Sigmoid colon (tissue), 7 donors: ENCODE results near the gene OAS1. TPM values are rescaled to one million over a fixed set of nuclear protein-coding genes. Genes with fewer than 3 reads are reported as not detected.
"Not testable (repeated sequence)": the region's sequence is repeated elsewhere in the genome, so short reads cannot be mapped to it uniquely, and the experiment has no call there.

Source experiments
- DNase-seq: peaks from one replicate; pipeline ENCODE4 v3.0.0-alpha.2; 2019
- H3K27ac ChIP-seq, 4 donors: fragments of 200-600 bp; sonication (generic); one replicate each; pipeline ENCODE4 v1.5.1; 2016 to 2019; ENCODE audit warnings: mild to moderate bottlenecking in 1 of 4
- H3K27me3 ChIP-seq, 3 donors: fragments of 200-600 bp; sonication (generic); one replicate each; pipeline ENCODE4 v1.5.1; 2019; ENCODE audit warnings: mild to moderate bottlenecking in 1 of 3
- H3K36me3 ChIP-seq, 4 donors: fragments of 200-600 bp; sonication (generic); one replicate each; pipeline ENCODE4 v1.5.1; 2016 to 2019
- H3K4me1 ChIP-seq, 4 donors: fragments of 200-600 bp; sonication (generic); one replicate each; pipeline ENCODE4 v1.5.1; 2017 to 2019
- H3K4me3 ChIP-seq, 4 donors: fragments of 200-600 bp; sonication (generic); one replicate each; pipeline ENCODE4 v1.5.1; 2017 to 2019; ENCODE audit warnings: mild to moderate bottlenecking in 2 of 4, moderate library complexity in 1 of 4
- H3K9me3 ChIP-seq, 4 donors: fragments of 200-600 bp in 3 of 4; sonication (generic) in 3 of 4; one replicate each; pipeline versions ENCODE4 v1.5.1 to v1.6.1; 2013 to 2019
- EP300 ChIP-seq, 4 donors: sonication (generic); formaldehyde crosslinking; IDR thresholded peaks; one replicate each; pipeline ENCODE4 v1.6.1; 2017; ENCODE audit warnings: antibody characterized with exemption in 4 of 4
- POLR2A ChIP-seq, 2 donors: fragments of 450-650 bp; IDR thresholded peaks; one replicate each; pipeline ENCODE4 v1.6.1; 2016; ENCODE audit warnings: antibody characterized with exemption in 2 of 2, mild to moderate bottlenecking in 2 of 2, moderate library complexity in 2 of 2
- POLR2AphosphoS5 ChIP-seq, 4 donors: sonication (generic); formaldehyde crosslinking; IDR thresholded peaks; one replicate each; pipeline ENCODE4 v1.6.1; 2017; ENCODE audit warnings: antibody characterized with exemption in 4 of 4
- WGBS, 2 donors: extraction: QIAGEN DNeasy Blood & Tissue Kit; methylation state at CpG; one replicate each; pipeline ENCODE4 v1.1.7; 2013; 5-methylcytosine and 5-hydroxymethylcytosine counted together
- intact Hi-C: fragments of 100-400 bp; cut with DNase I; formaldehyde crosslinking; loops from one replicate; pipeline ENCODE4 v1.15.1; 2023
- polyA plus RNA-seq, 3 donors: library from polyadenylated mRNA; stranded (reverse); fragments of 200-250 nt; gene quantifications; one replicate each; pipeline ENCODE4 v1.2.3, GENCODE V29; 2013
- total RNA-seq, 4 donors: library from RNA; depleted of rRNA; stranded (reverse); fragments of >200 nt; gene quantifications; one replicate each; pipeline ENCODE4 v1.1.0, GENCODE V29; 2016
- TF ChIP-seq, protein P1 (sequence below), 4 experiments: fragments of 450-650 bp in 3 of 4; fragments of 200-600 bp in 1 of 4; IDR thresholded peaks; one replicate each; pipeline ENCODE4 v1.5.1; 2016 to 2019; ENCODE audit warnings: antibody characterized with exemption in 4 of 4, mild to moderate bottlenecking in 3 of 4, moderate library complexity in 2 of 4
- donor health status: healthy with polysubstance abuse.
- donor health status: Bipolar disorder and iron deficiency.
- donor health status: healthy.

Gene OAS1
- total and polyA plus RNA-seq, 7 donors = 8.9 to 259 (median 18.5) TPM

DNA sequence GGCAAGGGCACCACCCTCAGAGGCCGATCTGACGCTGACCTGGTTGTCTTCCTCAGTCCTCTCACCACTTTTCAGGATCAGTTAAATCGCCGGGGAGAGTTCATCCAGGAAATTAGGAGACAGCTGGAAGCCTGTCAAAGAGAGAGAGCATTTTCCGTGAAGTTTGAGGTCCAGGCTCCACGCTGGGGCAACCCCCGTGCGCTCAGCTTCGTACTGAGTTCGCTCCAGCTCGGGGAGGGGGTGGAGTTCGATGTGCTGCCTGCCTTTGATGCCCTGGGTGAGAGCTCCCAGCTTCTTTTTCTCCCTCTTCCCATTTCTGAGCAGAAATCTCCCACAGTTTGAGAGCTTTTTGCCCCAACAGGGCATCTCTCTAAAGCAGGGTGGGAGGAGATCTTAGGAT, 1.8 kb downstream of the OAS1 start:
- no peak for DNase-seq
- H3K4me3 ChIP-seq = peak overlapping the region in 1 of 4 donors; percentile 47
- H3K27me3 ChIP-seq = no peaks in the 10 kb centered on the region
- peaks cover 0 to 8% (median 5%) of the 10 kb centered on the region in 4 donors for H3K9me3 ChIP-seq
- H3K36me3 ChIP-seq = peaks cover 0 to 10% (median 0%) of the 10 kb centered on the region in 4 donors
- peaks cover 0 to 26% (median 12%) of the 10 kb centered on the region in 4 donors for H3K4me1 ChIP-seq
- no peak overlapping the region for H3K27ac ChIP-seq
- TF ChIP-seq, protein P1, sequence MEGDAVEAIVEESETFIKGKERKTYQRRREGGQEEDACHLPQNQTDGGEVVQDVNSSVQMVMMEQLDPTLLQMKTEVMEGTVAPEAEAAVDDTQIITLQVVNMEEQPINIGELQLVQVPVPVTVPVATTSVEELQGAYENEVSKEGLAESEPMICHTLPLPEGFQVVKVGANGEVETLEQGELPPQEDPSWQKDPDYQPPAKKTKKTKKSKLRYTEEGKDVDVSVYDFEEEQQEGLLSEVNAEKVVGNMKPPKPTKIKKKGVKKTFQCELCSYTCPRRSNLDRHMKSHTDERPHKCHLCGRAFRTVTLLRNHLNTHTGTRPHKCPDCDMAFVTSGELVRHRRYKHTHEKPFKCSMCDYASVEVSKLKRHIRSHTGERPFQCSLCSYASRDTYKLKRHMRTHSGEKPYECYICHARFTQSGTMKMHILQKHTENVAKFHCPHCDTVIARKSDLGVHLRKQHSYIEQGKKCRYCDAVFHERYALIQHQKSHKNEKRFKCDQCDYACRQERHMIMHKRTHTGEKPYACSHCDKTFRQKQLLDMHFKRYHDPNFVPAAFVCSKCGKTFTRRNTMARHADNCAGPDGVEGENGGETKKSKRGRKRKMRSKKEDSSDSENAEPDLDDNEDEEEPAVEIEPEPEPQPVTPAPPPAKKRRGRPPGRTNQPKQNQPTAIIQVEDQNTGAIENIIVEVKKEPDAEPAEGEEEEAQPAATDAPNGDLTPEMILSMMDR (IDR thresholded peaks at IDR 0.05) = no peak
- TF ChIP-seq POLR2AphosphoS5 (IDR thresholded peaks at IDR 0.05) (no peak), POLR2A (IDR thresholded peaks at IDR 0.05) (no peak), EP300 (IDR thresholded peaks at IDR 0.05) (no peak)
- 74 to 83% methylated on average over 12 of the region's 12 CpGs for WGBS, 2 donors
- intact Hi-C loops = loop anchor here (10.0 kb wide), 1 partner anchor 96 kb away; no protein-coding TSS in a partner anchor

DNA sequence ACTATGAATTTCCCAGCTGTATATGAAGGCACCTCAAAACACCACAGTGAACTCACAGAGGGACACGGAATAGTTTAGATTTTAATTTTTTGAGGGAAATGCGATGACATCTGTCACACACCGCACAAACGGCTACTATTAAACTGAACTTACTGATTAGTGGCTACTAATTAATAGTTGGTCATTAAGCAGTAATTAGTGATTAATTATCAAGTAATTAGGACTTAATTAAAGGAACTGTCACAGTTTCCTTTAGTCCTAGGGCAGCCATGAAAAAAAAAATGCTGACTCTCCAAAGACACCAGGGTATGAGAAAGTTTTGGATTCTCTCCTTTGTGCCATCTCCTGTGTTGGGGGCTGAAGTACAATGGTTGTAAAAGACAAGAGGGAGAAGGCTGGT, 2.9 kb downstream of the OAS1 start:
- Histone ChIP-seq H3K4me1 (peaks cover 0 to 26% (median 12%) of the 10 kb centered on the region in 4 donors), H3K27me3 (no peaks in the 10 kb centered on the region), H3K27ac (no peak overlapping the region), H3K36me3 (peaks cover 0 to 10% (median 0%) of the 10 kb centered on the region in 4 donors), H3K4me3 (no peak overlapping the region), H3K9me3 (peaks cover 0 to 10% (median 6%) of the 10 kb centered on the region in 4 donors)
- intact Hi-C loops = loop anchor here (10.0 kb wide), 1 partner anchor 95 kb away; no protein-coding TSS in a partner anchor
- TF ChIP-seq EP300 (IDR thresholded peaks at IDR 0.05) = no peak
- TF ChIP-seq POLR2A (IDR thresholded peaks at IDR 0.05) = no peak
- TF ChIP-seq, protein P1 (IDR thresholded peaks at IDR 0.05) = no peak
- TF ChIP-seq POLR2AphosphoS5 (IDR thresholded peaks at IDR 0.05) = no peak
- no peak for DNase-seq
- WGBS, 2 donors = 95 to 98% methylated on average over 4 of the region's 4 CpGs

DNA sequence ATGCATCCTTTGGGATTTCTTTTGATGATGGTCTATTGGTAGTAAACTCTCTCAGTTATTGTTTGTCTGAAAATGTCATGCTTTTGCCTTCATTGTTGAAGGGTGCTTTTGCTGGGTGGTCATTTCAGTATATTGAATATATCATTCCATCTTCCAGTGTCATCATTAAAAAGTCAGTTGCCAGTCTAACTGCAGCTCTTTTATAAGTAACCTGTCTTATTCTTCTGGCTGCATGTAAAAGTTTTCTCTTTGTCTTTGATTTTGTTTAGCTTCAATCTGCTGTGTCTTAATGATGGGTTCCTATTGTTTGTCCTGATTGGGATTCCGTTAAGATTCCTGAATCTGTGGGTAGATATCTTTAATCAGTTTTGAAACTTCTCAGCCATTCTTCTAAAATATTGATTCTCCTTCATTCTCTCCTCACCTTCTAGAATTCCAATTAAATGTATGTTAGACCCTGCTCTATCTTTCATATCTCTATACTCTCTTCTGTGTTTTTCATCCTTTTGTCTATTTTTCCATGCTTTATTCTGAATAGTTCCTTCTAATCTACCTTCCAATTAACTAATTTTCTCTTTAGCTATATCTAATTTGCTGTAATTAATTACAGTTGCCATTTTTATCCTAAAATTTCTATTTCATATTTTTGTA, 6.4 kb downstream of the OAS1 start:
- H3K9me3 ChIP-seq = peaks cover 0 to 10% (median 6%) of the 10 kb centered on the region in 4 donors
- peaks cover 0 to 24% (median 0%) of the 10 kb centered on the region in 4 donors for H3K36me3 ChIP-seq
- intact Hi-C loops = no loop called here
- H3K4me1 ChIP-seq = no peaks in the 10 kb centered on the region
- TF ChIP-seq EP300 (IDR thresholded peaks at IDR 0.05) (no peak), POLR2AphosphoS5 (IDR thresholded peaks at IDR 0.05) (no peak), POLR2A (IDR thresholded peaks at IDR 0.05) (no peak)
- TF ChIP-seq, protein P1 (IDR thresholded peaks at IDR 0.05) = no peak
- no peak overlapping the region for H3K4me3 ChIP-seq
- no peaks in the 10 kb centered on the region for H3K27me3 ChIP-seq
- 96 to 98% methylated on average over 1 of the region's 1 CpG for WGBS, 2 donors
- no peak for DNase-seq
- H3K27ac ChIP-seq = no peak overlapping the region

DNA sequence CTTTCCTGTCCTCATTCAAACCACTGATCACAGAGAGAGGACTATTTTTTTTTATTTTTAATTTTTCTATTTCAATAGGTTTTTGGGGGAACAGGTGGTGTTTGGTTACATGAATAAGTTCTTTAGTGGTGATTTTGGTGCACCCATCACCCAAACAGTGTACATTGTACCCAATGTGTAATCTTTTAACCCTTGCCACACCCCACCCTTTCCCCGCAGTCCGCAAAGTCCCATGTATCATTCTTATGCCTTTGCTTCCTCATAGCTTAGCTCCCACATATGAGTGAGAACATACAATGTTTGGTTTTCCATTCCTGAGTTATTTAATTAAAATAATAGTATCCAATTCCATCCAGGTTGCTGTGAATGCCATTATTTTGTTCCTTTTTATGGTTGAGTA, 7.1 kb downstream of the OAS1 start:
- H3K27ac ChIP-seq, H3K4me1 ChIP-seq, H3K27me3 ChIP-seq, H3K4me3 ChIP-seq, DNase-seq, intact Hi-C loops: not testable (repeated sequence)
- WGBS, 2 donors = 54 to 91% methylated on average over 2 of the region's 2 CpGs
- H3K9me3 ChIP-seq = peaks cover 0 to 10% (median 6%) of the 10 kb centered on the region in 4 donors
- peaks cover 0 to 31% (median under 1%) of the 10 kb centered on the region in 4 donors for H3K36me3 ChIP-seq

DNA sequence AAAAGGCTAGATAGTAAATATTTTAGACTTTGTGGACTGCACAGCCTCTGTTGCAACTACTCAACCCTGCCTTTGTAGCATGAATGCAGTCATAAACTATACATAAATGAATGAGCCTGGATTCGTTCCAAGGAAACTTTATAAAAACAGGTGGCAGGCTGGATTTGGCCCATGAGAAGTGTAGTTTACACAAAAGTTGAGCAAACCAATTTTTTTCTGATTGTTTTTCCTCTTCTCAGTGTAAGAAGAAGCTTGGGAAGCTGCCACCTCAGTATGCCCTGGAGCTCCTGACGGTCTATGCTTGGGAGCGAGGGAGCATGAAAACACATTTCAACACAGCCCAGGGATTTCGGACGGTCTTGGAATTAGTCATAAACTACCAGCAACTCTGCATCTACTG, 9.5 kb downstream of the OAS1 start:
- peak; percentile 78 for DNase-seq
- intact Hi-C loops = no loop called here
- Histone ChIP-seq H3K27me3 (no peaks in the 10 kb centered on the region), H3K4me3 (no peak overlapping the region), H3K27ac (no peak overlapping the region), H3K36me3 (peaks cover 0 to 41% (median 2%) of the 10 kb centered on the region in 4 donors), H3K4me1 (no peaks in the 10 kb centered on the region), H3K9me3 (peaks cover 0 to 10% (median 6%) of the 10 kb centered on the region in 4 donors)
- 13 to 66% methylated on average over 5 of the region's 5 CpGs for WGBS, 2 donors
- TF ChIP-seq POLR2A (IDR thresholded peaks at IDR 0.05) = no peak
